H1 (cell line): Measurements from ENCODE around the gene CXCL3. TPM values are rescaled to one million over a fixed set of nuclear protein-coding genes. Genes with fewer than 3 reads are reported as not detected.

Experiments
- BRCA1 ChIP-seq: IDR thresholded peaks from 2 replicates; pipeline ENCODE4 v1.6.1; 2012; ENCODE audit warnings: low read depth, low read length, improper control_type of control experiment
- CEBPB ChIP-seq: IDR thresholded peaks from 2 replicates; pipeline ENCODE4 v1.6.1; 2012; ENCODE audit warnings: low read depth, low read length
- CREB1 ChIP-seq: IDR thresholded peaks from 2 replicates; pipeline ENCODE4 v1.6.1; 2012; ENCODE audit warnings: inconsistent platforms
- HDAC2 ChIP-seq, 2 experiments: fragments of 300-600 bp in 1 of 2; sonication (generic) in 1 of 2; IDR thresholded peaks; 2 replicates each; pipeline ENCODE4 v1.6.1; 2011 to 2012; ENCODE audit warnings: low read depth in 2 of 2, low read length in 2 of 2, mild to moderate bottlenecking in 2 of 2, moderate library complexity in 2 of 2, borderline replicate concordance in 1 of 2, inconsistent platforms in 1 of 2
- KDM4A ChIP-seq: IDR thresholded peaks from one replicate; pipeline ENCODE4 v1.7.1; 2012; ENCODE audit warnings: low read depth, mild to moderate bottlenecking, moderate library complexity, low read length, inconsistent platforms; ENCODE audit not compliant: severe bottlenecking
- POLR2A ChIP-seq, 2 experiments: IDR thresholded peaks; 1 replicate in 1 of 2; 2 replicates in 1 of 2; pipeline ENCODE4 v1.6.1; 2011; ENCODE audit warnings: low read depth in 2 of 2, low read length in 2 of 2, mild to moderate bottlenecking in 2 of 2; ENCODE audit errors: control extremely low read depth in 1 of 2
- polyA plus RNA-seq, 7 experiments: library from polyadenylated mRNA; depleted of rRNA in 3 of 7; stranded (reverse) in 5 of 7; unstranded in 2 of 7; fragments of >200 nt in 5 of 7; fragments of 200-250 nt in 2 of 7; gene quantifications; 1 replicate in 5 of 7; 2 replicates in 1 of 7; 4 replicates in 1 of 7; pipeline versions ENCODE4 v1.2.1 to v1.2.3, GENCODE V29; 2011 to 2013; ENCODE audit warnings: missing spikeins in 2 of 7, mixed read lengths in 2 of 7
- total RNA-seq: library from RNA; stranded (reverse); fragmentation: NEBNext Ultra II Directional; extraction: Animal tissue kit (Norgen Biotek cat#: 25700); gene quantifications from 2 replicates; pipeline ENCODE4 v1.2.1, GENCODE V29; 2021

Gene CXCL3
- total and polyA plus RNA-seq, 2 of the 8 experiments (the other 6 are each of a cell fraction or from before 2014, with no cell fraction given), result 3.1 to 5.2 TPM

- TF ChIP-seq KDM4A (no peak), CEBPB (no peak), CREB1 (no peak), HDAC2 (IDR thresholded peaks at IDR 0.05; ENCODE audit: borderline replicate concordance in 1 of 2, low read depth in 2 of 2, low read length in 2 of 2) (no peak), BRCA1 (no peak), POLR2A (IDR thresholded peaks at IDR 0.05; ENCODE audit: control extremely low read depth in 1 of 2, low read depth in 2 of 2, low read length in 2 of 2) (no peak)
Observed at GRCh38 chr4:74072739-74073138, 34.2 kb upstream of the CXCL3 start (continued).
